Measurements from ENCODE around the gene ANKRD2.
"Not testable (repeated sequence)": the region's sequence is repeated elsewhere in the genome, so short reads cannot be mapped to it uniquely, and the experiment has no call there.

ANKRD2 gene, protein sequence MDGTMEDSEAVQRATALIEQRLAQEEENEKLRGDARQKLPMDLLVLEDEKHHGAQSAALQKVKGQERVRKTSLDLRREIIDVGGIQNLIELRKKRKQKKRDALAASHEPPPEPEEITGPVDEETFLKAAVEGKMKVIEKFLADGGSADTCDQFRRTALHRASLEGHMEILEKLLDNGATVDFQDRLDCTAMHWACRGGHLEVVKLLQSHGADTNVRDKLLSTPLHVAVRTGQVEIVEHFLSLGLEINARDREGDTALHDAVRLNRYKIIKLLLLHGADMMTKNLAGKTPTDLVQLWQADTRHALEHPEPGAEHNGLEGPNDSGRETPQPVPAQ

GRCh38 chr10:97572214-97572989, at the start of gene ANKRD2:
Gene ANKRD2 (plus strand): TSS chr10:97572779. CDS start chr10:97572789, 10 bp downstream.
- H3K36me3 Mint-ChIP-seq, result no peaks in the 10 kb centered on the region
- CTCF ChIA-PET, result interaction anchor here (0.5 to 4.5 kb wide), 29 partner anchors 8 to 169 kb away, joined by 3 to 31 read pairs (median 5); partner anchors contain the start of gene AVPI1
- no peak within 1 kb of the TSS for H3K4me3 Mint-ChIP-seq
- no peaks in the 10 kb centered on the region for H3K9me3 Mint-ChIP-seq
- H3K27ac Mint-ChIP-seq, result peak within 1 kb of the TSS; percentile 49
- H3K27me3 Mint-ChIP-seq, result peaks cover 13% of the 10 kb centered on the region
- H3K4me1 Mint-ChIP-seq, result no peaks in the 10 kb centered on the region
- DNase-seq, result peak; percentile 74

DNA sequence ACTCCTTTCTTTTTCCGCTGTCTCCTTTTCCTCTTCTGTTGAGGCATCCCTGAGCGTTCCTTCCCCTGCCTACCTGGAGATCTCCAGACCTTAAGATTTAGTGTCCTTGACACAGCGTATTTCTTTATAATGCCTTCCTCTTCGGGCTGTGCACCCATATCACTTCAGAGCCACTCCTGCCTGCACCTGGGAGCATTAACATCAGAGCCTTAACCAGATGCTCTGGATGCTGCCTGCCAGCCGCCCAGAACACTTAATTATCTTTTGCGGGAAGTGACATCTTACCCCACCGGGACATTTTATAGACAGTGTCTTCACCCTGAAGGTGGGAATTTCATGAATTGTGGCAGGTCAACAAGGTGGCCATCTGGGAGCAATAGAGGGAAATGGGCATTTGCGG, 49.6 kb upstream of the ANKRD2 start:
- H3K9me3 Mint-ChIP-seq, result no peaks in the 10 kb centered on the region
- DNase-seq, result no peak
- peaks cover 38% of the 10 kb centered on the region for H3K27me3 Mint-ChIP-seq
- H3K27ac Mint-ChIP-seq, result no peak overlapping the region
- CTCF ChIA-PET, result interaction anchor here (0.9 to 3.8 kb wide), 3 partner anchors 11 to 30 kb away, joined by 4 to 14 read pairs (median 5); no protein-coding TSS in a partner anchor
- no peak overlapping the region for H3K4me3 Mint-ChIP-seq
- no peaks in the 10 kb centered on the region for H3K36me3 Mint-ChIP-seq
- H3K4me1 Mint-ChIP-seq, result no peaks in the 10 kb centered on the region

GRCh38 chr10:97525086-97525485, 47.5 kb upstream of the ANKRD2 start:
- Mint-ChIP-seq H3K36me3 (no peaks in the 10 kb centered on the region), H3K4me1 (no peaks in the 10 kb centered on the region), H3K4me3 (no peak overlapping the region), H3K27ac (no peak overlapping the region), H3K9me3 (no peaks in the 10 kb centered on the region), H3K27me3 (peaks cover 32% of the 10 kb centered on the region)
- CTCF ChIA-PET, result interaction anchor here (0.9 kb wide), 1 partner anchor 61 kb away, joined by 4 read pairs; no protein-coding TSS in a partner anchor
- no peak for DNase-seq

DNA sequence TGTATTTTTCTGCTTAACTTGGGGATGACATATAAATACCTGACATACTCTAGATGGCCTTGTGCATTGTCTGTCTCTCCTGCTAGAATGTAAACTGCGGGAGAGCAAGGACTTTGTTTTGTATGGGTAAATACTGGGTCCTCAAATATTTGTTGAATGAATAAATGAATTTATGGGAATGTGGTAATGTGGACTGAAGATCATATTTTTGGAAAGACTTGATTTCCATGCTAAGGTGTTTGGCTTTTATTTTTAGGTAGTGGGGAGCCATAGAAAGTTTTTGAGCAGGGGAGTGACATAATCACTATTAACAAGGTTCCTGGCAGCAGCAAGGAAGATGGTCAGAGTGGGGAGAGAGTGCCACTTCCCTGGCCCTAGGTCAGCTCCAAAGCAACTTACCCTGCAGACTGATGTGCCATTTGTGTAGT, 46.9 kb upstream of the ANKRD2 start:
- H3K9me3 Mint-ChIP-seq, result no peaks in the 10 kb centered on the region
- CTCF ChIA-PET, result no interaction called here
- H3K36me3 Mint-ChIP-seq, result no peaks in the 10 kb centered on the region
- H3K4me1 Mint-ChIP-seq, result no peaks in the 10 kb centered on the region
- H3K4me3 Mint-ChIP-seq, result no peak overlapping the region
- peaks cover 29% of the 10 kb centered on the region for H3K27me3 Mint-ChIP-seq
- DNase-seq, result no peak
- H3K27ac Mint-ChIP-seq, result no peak overlapping the region

GRCh38 chr10:97528876-97529275, 43.7 kb upstream of the ANKRD2 start:
- H3K9me3 Mint-ChIP-seq, CTCF ChIA-PET, DNase-seq, H3K27ac Mint-ChIP-seq, H3K27me3 Mint-ChIP-seq, H3K4me1 Mint-ChIP-seq, H3K4me3 Mint-ChIP-seq, H3K36me3 Mint-ChIP-seq: not testable (repeated sequence)

- CTCF ChIA-PET, result interaction anchor here (0.9 to 1.8 kb wide), 2 partner anchors 9 to 24 kb away, joined by 3 to 5 read pairs; no protein-coding TSS in a partner anchor
- Mint-ChIP-seq H3K4me3 (no peak overlapping the region), H3K27me3 (peaks cover 4% of the 10 kb centered on the region), H3K36me3 (no peaks in the 10 kb centered on the region), H3K9me3 (no peaks in the 10 kb centered on the region), H3K27ac (no peak overlapping the region), H3K4me1 (no peaks in the 10 kb centered on the region)
- no peak for DNase-seq
These were observed 42.7 kb upstream of the ANKRD2 start for GRCh38 chr10:97529685-97530465.

DNA sequence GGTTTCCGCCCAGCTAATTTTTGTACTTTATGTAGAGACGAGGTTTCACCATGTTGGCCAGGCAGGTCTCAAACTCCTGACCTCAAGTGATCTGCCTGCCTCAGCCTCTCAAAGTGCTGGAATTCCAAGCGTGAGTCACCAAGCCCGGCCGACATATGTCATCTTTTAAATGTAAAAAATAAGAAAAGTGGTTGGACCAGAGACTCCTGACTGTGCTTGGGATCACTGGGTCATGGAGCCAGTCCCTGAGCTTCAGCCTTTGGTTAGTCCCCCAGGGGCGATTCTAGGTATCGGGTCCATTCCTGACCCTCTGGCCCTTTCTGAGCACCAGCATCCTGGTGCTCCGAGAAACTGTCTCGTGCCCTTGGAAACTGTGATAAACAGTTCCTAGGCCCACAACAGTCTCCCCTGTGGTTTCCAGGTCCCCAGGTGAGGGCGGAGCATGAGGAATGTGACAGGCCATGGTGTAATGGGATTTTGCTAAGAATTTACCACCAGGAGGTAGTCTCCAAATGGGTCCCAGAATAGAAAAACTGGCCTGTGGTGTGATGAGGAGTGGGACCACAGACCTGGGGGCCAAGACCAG, 41.1 kb upstream of the ANKRD2 start:
- H3K4me1 Mint-ChIP-seq, result no peaks in the 10 kb centered on the region
- H3K27ac Mint-ChIP-seq, result no peak overlapping the region
- no peaks in the 10 kb centered on the region for H3K9me3 Mint-ChIP-seq
- CTCF ChIA-PET, result no interaction called here
- DNase-seq, result no peak
- H3K36me3 Mint-ChIP-seq, result no peaks in the 10 kb centered on the region
- no peak overlapping the region for H3K4me3 Mint-ChIP-seq
- H3K27me3 Mint-ChIP-seq, result no peaks in the 10 kb centered on the region

DNA sequence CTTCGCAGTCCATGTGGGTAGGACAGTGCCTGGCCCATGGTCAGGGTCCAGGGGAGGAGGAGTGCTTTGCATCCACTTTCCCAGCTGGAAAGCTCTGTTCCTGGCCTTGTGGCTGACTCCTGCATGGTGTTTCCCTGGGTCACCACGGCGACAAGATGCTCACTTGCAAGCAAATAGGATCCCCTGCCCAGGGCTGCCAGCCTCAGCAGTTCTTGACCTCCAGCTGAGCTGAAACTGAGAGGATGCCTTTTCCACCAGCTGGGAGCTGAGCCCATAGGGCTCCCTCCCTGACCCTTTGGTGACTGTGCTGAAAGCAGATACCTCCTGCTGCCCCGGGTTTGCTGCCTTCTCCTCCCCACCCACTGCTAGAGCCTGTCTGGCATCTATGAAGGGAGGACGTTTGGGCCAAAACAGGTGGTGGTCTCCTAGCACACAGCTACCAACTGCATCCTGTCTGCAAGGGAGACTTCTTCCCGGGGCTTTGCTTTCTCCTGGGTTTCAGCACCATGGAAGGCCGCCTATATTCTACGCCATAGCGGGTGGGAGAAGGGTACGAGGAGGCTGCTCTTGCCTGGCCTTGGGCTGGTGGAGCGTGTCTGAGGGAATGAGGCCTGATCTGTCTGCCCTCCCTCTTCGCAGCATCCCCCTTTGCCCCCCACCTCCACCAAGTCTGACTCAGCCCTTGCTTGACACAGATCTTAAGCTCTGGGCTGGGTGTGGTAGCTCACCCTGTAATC, 39.5 kb upstream of the ANKRD2 start:
- no peaks in the 10 kb centered on the region for H3K4me1 Mint-ChIP-seq
- H3K36me3 Mint-ChIP-seq, result no peaks in the 10 kb centered on the region
- CTCF ChIA-PET, result interaction anchor here (1.0 to 7.4 kb wide), 8 partner anchors 10 to 69 kb away, joined by 4 to 76 read pairs (median 5); partner anchors contain the start of gene ANKRD2
- no peaks in the 10 kb centered on the region for H3K27me3 Mint-ChIP-seq
- DNase-seq, result no peak
- H3K27ac Mint-ChIP-seq, result no peak overlapping the region
- no peaks in the 10 kb centered on the region for H3K9me3 Mint-ChIP-seq
- H3K4me3 Mint-ChIP-seq, result no peak overlapping the region

- CTCF ChIA-PET, result interaction anchor here (1.0 to 7.4 kb wide), 11 partner anchors 9 to 83 kb away, joined by 3 to 76 read pairs (median 5); partner anchors contain the start of gene ANKRD2
- H3K27ac Mint-ChIP-seq, result no peak overlapping the region
These were observed 38.7 kb upstream of the ANKRD2 start for GRCh38 chr10:97533888-97534287.

DNA sequence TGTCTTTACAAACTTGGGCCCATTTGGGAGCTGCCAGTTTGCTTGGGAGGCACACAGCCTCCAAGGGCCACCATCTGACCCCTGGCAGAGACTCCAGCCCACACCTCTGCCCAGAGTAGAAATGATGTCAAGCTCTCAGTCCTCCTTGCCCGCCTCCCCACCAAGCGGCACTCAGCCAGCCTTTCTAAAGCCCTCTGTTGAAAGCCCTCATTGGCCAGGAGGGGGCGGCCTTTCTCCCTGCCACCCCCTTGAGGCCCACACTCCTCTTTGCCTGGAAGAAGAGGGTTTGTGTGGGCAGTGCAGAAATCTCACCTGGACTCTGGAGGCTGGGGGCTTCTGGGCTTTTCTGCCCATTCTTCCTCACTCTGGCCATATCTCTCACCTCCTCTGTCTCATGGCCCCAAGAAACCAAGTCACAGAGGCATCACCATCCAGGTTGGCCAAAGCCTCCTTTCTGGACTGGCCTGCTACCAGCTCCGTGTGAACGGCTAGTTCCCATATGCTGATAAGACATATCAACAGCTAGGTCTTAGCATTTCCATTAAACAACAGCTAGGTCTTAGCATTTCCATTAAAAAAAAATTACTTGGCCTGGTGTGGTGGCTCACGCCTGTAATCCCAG, 37.7 kb upstream of the ANKRD2 start:
- Mint-ChIP-seq H3K4me1 (no peaks in the 10 kb centered on the region), H3K4me3 (no peak overlapping the region), H3K27me3 (no peaks in the 10 kb centered on the region), H3K9me3 (no peaks in the 10 kb centered on the region), H3K36me3 (no peaks in the 10 kb centered on the region), H3K27ac (no peak overlapping the region)
- DNase-seq, result peak; percentile 47
- CTCF ChIA-PET, result interaction anchor here (1.2 to 7.4 kb wide), 13 partner anchors 8 to 82 kb away, joined by 3 to 76 read pairs (median 5); no protein-coding TSS in a partner anchor

More at GRCh38 chr10:97533888-97534287, 38.7 kb upstream of the ANKRD2 start:
- Mint-ChIP-seq H3K27me3 (no peaks in the 10 kb centered on the region), H3K4me3 (no peak overlapping the region), H3K36me3 (no peaks in the 10 kb centered on the region), H3K9me3 (no peaks in the 10 kb centered on the region), H3K4me1 (no peaks in the 10 kb centered on the region)
- no peak for DNase-seq

DNA sequence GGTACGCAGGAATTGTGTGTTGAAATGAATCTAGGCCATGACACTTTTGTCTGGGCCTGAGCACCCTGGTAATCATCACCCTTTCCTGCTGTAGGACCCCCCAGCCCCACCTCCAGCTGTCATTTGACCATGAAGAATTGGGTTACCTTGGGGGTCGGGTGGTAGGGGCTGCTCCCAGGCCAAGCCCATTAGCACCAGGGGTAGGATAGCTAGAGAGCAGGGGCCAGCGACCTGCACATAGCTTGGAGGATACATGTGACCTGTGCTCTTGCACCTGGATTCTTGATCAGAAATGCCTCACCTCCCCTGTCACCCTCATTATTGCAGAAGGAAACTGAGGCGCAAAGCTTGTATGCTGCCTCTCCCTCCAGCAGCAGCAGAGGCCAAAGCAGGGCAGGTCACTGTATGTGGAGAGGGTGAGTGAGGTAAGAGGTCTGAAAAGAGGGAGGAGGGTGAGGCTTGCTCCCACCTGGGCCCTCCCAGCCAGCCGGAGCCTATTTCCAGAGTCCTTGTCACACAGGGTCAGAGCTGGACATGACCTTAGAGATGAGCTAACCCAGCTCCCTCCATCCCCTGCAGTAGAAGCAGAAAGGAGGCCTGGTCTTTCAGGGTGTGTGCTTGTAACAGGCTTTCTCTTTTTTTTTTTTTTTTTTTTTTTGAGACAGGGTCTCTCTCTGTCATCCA, 35.3 kb upstream of the ANKRD2 start:
- no peak for DNase-seq
- CTCF ChIA-PET, result interaction anchor here (7.4 kb wide), 1 partner anchor 15 kb away, joined by 76 read pairs; no protein-coding TSS in a partner anchor
- Mint-ChIP-seq H3K4me3 (no peak overlapping the region), H3K9me3 (no peaks in the 10 kb centered on the region), H3K27me3 (no peaks in the 10 kb centered on the region), H3K27ac (no peak overlapping the region), H3K36me3 (no peaks in the 10 kb centered on the region), H3K4me1 (no peaks in the 10 kb centered on the region)

DNA sequence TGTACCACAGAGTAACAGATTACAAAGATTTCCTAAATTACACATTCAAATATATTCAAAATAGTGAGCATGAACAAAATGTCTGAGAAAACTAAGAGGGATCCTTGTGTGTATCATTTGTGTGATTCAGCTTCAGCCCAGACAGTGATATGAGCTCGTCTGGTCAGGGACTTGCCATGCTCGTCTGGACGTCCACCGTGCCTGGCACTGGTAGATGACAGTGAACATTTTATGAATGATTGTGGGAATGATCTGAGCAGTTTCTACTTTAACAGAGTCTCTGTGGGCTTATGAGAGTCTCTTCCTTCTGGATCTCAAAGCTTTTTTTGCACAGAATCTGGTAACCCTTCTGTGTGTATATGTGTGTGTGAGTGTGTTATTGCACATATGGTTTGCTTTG, 34.2 kb upstream of the ANKRD2 start:
- CTCF ChIA-PET, result interaction anchor here (1.9 to 7.4 kb wide), 2 partner anchors 8 to 14 kb away, joined by 5 to 76 read pairs; no protein-coding TSS in a partner anchor
- no peaks in the 10 kb centered on the region for H3K36me3 Mint-ChIP-seq
- H3K27me3 Mint-ChIP-seq, result no peaks in the 10 kb centered on the region
- no peak overlapping the region for H3K4me3 Mint-ChIP-seq
- no peaks in the 10 kb centered on the region for H3K9me3 Mint-ChIP-seq
- DNase-seq, result no peak
- peaks cover 7% of the 10 kb centered on the region for H3K4me1 Mint-ChIP-seq
- H3K27ac Mint-ChIP-seq, result no peak overlapping the region

Data from activated naive CD4-positive, alpha-beta T cell treated with anti-CD3 and anti-CD28 coated beads, Interleukin-2, amount 10 ng/mL, durations not matched to agents 7 days and 5 days (primary cell).